KG1 (cell line): ENCODE data around the gene ZSCAN26.

Experiments
- DNase-seq: peaks from one replicate; lab custom pipeline; 2025; lab: John Stamatoyannopoulos, UW

The ZSCAN26 gene

GRCh38 chr6:28266962-28267694 lies at the start of gene ZSCAN26:
TSS of gene ZSCAN26 (plus strand) at chr6:28267143. CDS start at chr6:28271920, 4,777 bp downstream.
- DNase-seq: peak; percentile 90

- no peak for DNase-seq
Observed at GRCh38 chr6:28217890-28218289, 49.1 kb upstream of the ZSCAN26 start.

- DNase-seq: no peak
Observed at GRCh38 chr6:28218312-28219248, 48.4 kb upstream of the ZSCAN26 start.

GRCh38 chr6:28220257-28221133 lies 46.4 kb upstream of the ZSCAN26 start:
- no peak for DNase-seq

GRCh38 chr6:28224131-28225055 lies 42.5 kb upstream of the ZSCAN26 start:
- no peak for DNase-seq

GRCh38 chr6:28225056-28225834 lies 41.7 kb upstream of the ZSCAN26 start, which contains the start of gene ZSCAN9:
TSS of gene ZSCAN9 (plus strand) at chr6:28225275. CDS start at chr6:28227085, 1,810 bp downstream.
- DNase-seq: peak; percentile 46

- DNase-seq: no peak
Observed at GRCh38 chr6:28226460-28226859, 40.5 kb upstream of the ZSCAN26 start.

GRCh38 chr6:28232785-28233184 lies 34.2 kb upstream of the ZSCAN26 start:
- DNase-seq: no peak

GRCh38 chr6:28235912-28236452 lies 31.0 kb upstream of the ZSCAN26 start:
- DNase-seq: no peak

- DNase-seq: no peak
Observed at GRCh38 chr6:28239636-28240035, 27.3 kb upstream of the ZSCAN26 start.

GRCh38 chr6:28240471-28240870 lies 26.5 kb upstream of the ZSCAN26 start:
- DNase-seq: no peak

- DNase-seq: no peak
Observed at GRCh38 chr6:28243946-28244345, 23.0 kb upstream of the ZSCAN26 start.

GRCh38 chr6:28245206-28245941 lies 21.6 kb upstream of the ZSCAN26 start:
- DNase-seq: no peak

GRCh38 chr6:28248916-28249315 lies 18.0 kb upstream of the ZSCAN26 start:
- no peak for DNase-seq

GRCh38 chr6:28250747-28251146 lies 16.2 kb upstream of the ZSCAN26 start:
- DNase-seq: no peak

- DNase-seq: no peak
Observed at GRCh38 chr6:28251661-28252008, 15.3 kb upstream of the ZSCAN26 start.

GRCh38 chr6:28252009-28252975 lies 14.7 kb upstream of the ZSCAN26 start, which contains the start of gene ZKSCAN4:
TSS of gene ZKSCAN4 (minus strand) at chr6:28252269. CDS start at chr6:28251980, 289 bp downstream.
- DNase-seq: peak; percentile 76

- DNase-seq: no peak
Observed at GRCh38 chr6:28254121-28254519, 12.8 kb upstream of the ZSCAN26 start.
